Panc1 (cell line): ENCODE measurements around the gene PTAFR.

ENCODE experiments used
- CTCF ChIP-seq: fragments of 450-650 bp; IDR thresholded peaks from 2 replicates; pipeline ENCODE4 v1.5.1; 2017; ENCODE audit warnings: mild to moderate bottlenecking
- POLR2AphosphoS5 ChIP-seq: IDR thresholded peaks from 2 replicates; pipeline ENCODE4 v1.6.1; 2012; ENCODE audit warnings: mild to moderate bottlenecking, low read depth, low read length, moderate library complexity
- REST ChIP-seq, 2 experiments: IDR thresholded peaks; 2 replicates each; pipeline ENCODE4 v1.6.1; 2011 to 2012; ENCODE audit warnings: low read depth in 2 of 2, control low read depth in 1 of 2, low read length in 1 of 2, mild to moderate bottlenecking in 1 of 2, moderate library complexity in 1 of 2; ENCODE audit not compliant: insufficient read depth in 1 of 2

GRCh38 chr1:28197682-28198415 lies 21.4 kb upstream of the PTAFR start:
- TF ChIP-seq REST (IDR thresholded peaks at IDR 0.05; ENCODE audit: insufficient read depth in 1 of 2, low read depth in 2 of 2, low read length in 1 of 2), result no peak
- TF ChIP-seq CTCF, result no peak
- no peak for TF ChIP-seq POLR2AphosphoS5
